D721Med (cell line): ENCODE results near the gene PDCD6IP.

ENCODE experiments used
- DNase-seq: peaks from one replicate; pipeline ENCODE4 v3.0.0; 2011; ENCODE audit warnings: low spot score; ENCODE audit not compliant: insufficient read length
- FAIRE-seq: peaks from 2 replicates; lab custom pipeline; 2011; peaks lifted over from hg19 to GRCh38; lab: Jason Lieb, UNC
- TF ChIP-seq, protein P1 (sequence below): IDR thresholded peaks from 2 replicates; pipeline ENCODE4 v1.5.1; 2012; ENCODE audit warnings: mild to moderate bottlenecking, control low read depth; ENCODE audit not compliant: insufficient read depth; ENCODE audit errors: missing control alignments

The PDCD6IP gene

DNA sequence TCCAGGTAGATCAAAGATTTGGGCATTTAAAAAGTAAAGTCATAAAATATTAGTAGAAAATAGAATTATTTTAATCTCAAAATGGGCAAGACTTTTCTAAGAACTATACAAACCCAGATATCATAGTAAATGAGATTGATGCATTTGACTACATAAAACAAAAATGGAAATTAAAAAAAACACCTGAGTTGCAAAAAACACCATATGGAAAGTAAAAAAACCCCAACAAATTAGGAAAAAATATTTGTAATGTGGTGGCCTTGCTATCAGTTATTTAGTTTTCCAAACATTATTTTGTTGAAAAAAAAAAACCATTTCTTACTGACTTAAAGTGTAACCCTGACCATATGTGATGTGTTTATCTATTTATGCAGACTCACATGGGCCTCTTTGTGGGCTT lies 97.2 kb downstream of the PDCD6IP start:
- no peak for FAIRE-seq
- no peak for DNase-seq
- TF ChIP-seq, protein P1, sequence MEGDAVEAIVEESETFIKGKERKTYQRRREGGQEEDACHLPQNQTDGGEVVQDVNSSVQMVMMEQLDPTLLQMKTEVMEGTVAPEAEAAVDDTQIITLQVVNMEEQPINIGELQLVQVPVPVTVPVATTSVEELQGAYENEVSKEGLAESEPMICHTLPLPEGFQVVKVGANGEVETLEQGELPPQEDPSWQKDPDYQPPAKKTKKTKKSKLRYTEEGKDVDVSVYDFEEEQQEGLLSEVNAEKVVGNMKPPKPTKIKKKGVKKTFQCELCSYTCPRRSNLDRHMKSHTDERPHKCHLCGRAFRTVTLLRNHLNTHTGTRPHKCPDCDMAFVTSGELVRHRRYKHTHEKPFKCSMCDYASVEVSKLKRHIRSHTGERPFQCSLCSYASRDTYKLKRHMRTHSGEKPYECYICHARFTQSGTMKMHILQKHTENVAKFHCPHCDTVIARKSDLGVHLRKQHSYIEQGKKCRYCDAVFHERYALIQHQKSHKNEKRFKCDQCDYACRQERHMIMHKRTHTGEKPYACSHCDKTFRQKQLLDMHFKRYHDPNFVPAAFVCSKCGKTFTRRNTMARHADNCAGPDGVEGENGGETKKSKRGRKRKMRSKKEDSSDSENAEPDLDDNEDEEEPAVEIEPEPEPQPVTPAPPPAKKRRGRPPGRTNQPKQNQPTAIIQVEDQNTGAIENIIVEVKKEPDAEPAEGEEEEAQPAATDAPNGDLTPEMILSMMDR: no peak

DNA sequence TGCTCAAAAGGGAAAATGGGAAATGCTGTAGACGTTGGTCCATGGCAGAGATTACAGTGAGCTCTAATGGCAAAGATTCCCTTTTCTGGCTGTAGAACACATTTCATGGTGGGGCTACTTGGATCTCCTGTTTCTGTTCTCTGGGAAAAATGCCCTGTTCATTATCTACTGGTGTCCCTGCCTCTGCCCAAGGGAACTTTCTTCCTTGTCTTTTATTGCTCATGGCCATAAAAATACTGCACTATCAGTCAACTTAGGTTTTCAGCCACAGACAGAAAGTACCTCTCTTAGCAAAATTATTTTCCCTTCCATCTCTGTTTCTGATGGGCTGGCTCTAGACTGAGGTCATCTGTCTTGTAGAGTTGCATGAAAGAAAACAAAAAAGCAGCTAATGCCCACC lies 98.9 kb downstream of the PDCD6IP start:
- TF ChIP-seq, protein P1: no peak
- FAIRE-seq: no peak

DNA sequence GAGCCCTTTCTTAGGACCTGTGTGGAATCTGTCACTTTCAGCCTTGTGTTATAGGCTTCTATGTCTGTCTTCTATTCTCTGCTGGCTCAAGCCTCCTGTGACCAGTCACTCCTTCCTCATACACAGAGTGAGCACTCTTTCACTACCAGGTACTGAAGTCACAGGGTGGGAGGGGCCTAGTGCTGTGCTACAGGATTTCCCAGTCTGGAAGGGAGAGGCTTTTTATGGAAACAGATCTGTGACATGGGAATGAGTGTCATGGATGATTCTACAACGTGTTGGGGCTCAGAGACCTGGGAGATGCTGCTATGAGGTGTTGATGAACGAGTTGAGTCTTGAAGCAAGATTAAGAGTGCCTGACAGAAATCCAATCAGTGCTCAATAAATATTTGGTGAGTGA lies 100.5 kb downstream of the PDCD6IP start:
- no peak for DNase-seq
- TF ChIP-seq, protein P1: no peak
- FAIRE-seq: no peak

More for the DNA sequence above, 98.9 kb downstream of the PDCD6IP start:
- no peak for DNase-seq

DNA sequence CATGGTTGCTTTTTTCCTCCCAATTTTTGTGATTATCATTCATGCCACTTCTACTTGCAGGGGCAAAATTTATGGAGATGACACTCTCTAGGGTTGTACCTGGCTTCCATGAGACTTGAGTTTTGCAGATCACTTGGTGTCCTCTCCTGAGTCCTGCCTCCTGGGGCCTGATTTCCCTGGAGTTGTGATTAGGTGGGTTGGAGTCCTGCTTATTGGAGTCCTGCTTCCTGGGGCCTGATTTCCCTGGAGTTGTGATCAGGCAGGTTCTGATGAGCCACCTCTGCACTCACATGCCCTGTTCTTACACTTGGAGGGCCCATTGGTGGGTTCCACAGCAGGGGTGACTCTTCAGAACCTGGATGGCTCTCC lies 102.0 kb downstream of the PDCD6IP start:
- FAIRE-seq (no peak), DNase-seq (no peak)
- TF ChIP-seq, protein P1: no peak

DNA sequence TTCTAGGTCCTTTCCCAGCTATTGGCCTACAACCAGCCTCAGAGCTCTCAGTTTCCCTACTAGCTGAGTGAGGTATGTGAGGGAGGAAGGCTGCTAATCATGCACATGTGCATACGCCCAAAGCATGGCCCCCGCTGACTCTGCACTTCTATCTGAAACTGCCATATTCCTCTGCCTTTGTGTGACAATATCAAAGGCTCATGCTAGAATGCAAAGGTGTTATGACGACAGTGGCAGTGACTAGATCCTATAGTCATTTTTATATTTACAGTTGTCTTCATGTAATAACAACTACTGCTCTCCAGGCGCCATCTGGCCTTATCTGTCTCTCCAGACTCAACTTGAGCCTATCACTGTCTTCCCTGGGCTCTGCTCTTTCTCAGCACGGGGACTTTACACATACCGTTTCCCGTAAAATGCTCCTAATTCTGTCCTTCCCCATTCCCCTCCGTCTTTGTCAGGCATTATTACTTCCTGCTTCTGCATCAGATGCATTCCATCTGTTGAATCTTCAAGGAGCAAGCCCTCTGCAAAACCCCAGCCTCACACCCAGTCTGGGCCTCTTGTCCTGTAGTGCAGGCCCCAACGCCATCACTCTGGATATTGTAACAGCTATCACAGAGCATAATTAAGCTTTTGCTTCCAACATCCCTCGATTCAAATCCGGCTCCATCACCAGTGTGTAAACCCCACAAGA lies 102.5 kb downstream of the PDCD6IP start:
- FAIRE-seq (no peak), DNase-seq (no peak)
- TF ChIP-seq, protein P1: no peak

DNA sequence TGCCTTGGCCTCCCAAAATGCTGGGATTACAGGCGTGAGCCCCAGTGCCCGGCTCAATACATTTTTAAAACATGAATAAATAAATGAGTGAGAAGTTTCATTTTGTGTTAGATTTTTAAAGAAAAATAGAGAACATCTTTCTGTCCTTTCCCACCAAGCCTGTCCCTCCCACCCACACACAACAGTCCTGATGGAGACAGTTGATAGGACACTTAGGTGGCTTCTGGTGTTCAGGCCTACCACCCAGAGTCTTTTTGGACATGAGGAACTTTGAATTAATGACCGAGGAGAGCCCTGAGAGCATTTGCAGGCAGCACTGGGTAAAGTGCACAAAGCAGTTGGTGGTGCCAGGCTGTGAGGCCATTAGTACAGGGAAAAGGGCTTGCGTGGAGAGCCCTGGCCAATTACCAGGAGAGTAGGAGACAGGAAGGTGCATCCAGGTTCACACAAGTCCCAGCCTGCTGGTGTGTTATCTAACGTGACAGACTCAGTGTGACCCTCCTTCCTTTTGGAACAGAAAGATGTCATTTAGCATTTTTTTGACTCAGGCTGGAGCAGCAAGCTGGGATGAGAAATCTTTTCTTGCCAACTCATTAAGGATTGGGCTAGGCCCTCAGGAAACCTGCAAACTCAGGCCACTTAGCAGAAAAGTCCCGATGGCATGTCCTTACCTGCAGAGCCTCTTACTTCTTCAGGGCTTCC lies 103.6 kb downstream of the PDCD6IP start:
- no peak for FAIRE-seq
- TF ChIP-seq, protein P1: no peak

DNA sequence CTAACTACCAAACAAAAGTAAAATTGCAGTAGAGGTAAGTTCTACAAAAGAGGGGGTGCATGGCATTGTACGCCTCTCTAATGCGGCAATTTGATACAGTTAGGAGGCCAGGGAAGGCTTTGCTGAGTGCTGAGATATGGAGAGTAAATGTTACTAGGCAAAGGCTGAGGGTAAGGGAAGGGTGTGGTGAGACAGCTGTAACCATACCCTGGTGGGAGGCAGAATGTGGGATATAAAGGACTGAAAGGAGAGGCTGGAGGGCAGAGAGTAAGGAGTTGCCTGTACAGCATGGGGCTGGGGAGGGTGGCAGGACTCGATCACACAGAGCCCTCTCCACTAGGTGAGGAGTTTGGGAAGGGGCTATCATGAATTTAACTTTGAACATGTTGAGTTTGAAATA lies 106.3 kb downstream of the PDCD6IP start:
- no peak for DNase-seq
- FAIRE-seq: no peak
- TF ChIP-seq, protein P1: no peak

More for the DNA sequence above, 103.6 kb downstream of the PDCD6IP start:
- no peak for DNase-seq
